ENCODE measurements around the gene KCNG2. TPM values are rescaled to one million over a fixed set of nuclear protein-coding genes. Genes with fewer than 3 reads are reported as not detected.

The KCNG2 gene
- total and polyA plus RNA-seq, 2 experiments from 2014 or later: 0.13 to 0.52 TPM

GRCh38 chr18:79869591-79870300, 72.0 kb downstream of the KCNG2 start:
- H3K36me3 Mint-ChIP-seq (ENCODE audit: low read depth): no peaks in the 10 kb centered on the region
- peaks cover 2% of the 10 kb centered on the region for H3K4me1 Mint-ChIP-seq
- no peak overlapping the region for H3K4me3 Mint-ChIP-seq
- TF ChIP-seq CREB1 (CRISPR knock-in tag; IDR thresholded peaks at IDR 0.05; ENCODE audit: low read depth) (no peak), NANOG (IDR thresholded peaks at IDR 0.05; ENCODE audit: borderline replicate concordance) (no peak), EZH2phosphoT487 (IDR thresholded peaks at IDR 0.05; ENCODE audit: unreplicated experiment) (no peak), POLR2AphosphoS5 (IDR thresholded peaks at IDR 0.05; ENCODE audit: low read depth) (no peak), REST (IDR thresholded peaks at IDR 0.05; ENCODE audit: unreplicated experiment) (no peak), ZNF331 (CRISPR knock-in tag; IDR thresholded peaks at IDR 0.05; ENCODE audit: low read depth) (no peak), STAT1 (IDR thresholded peaks at IDR 0.05; ENCODE audit: unreplicated experiment) (no peak), EZH2 (IDR thresholded peaks at IDR 0.05; ENCODE audit: low read depth, unreplicated experiment) (no peak)
- TF ChIP-seq, protein P1, sequence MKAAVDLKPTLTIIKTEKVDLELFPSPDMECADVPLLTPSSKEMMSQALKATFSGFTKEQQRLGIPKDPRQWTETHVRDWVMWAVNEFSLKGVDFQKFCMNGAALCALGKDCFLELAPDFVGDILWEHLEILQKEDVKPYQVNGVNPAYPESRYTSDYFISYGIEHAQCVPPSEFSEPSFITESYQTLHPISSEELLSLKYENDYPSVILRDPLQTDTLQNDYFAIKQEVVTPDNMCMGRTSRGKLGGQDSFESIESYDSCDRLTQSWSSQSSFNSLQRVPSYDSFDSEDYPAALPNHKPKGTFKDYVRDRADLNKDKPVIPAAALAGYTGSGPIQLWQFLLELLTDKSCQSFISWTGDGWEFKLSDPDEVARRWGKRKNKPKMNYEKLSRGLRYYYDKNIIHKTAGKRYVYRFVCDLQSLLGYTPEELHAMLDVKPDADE (IDR thresholded peaks at IDR 0.05): no peak
- DNase-seq (ENCODE audit: low spot score): no peak
- Histone ChIP-seq H3K4me1 (ENCODE audit: insufficient read depth) (no peaks in the 10 kb centered on the region), H3K4me2 (no peak overlapping the region), H3K9me2 (ENCODE audit: insufficient read depth) (no peaks in the 10 kb centered on the region), H2AFZ (no peak overlapping the region), H3K27ac (ENCODE audit: low read depth) (no peak overlapping the region), H3K79me2 (replicated peaks; ENCODE audit: insufficient read depth) (no peaks in the 10 kb centered on the region), H3K4me3 (no peak overlapping the region), H3K27me3 (ENCODE audit: insufficient read depth) (no peaks in the 10 kb centered on the region), H3K36me3 (ENCODE audit: insufficient read depth) (no peaks in the 10 kb centered on the region), H4K20me1 (replicated peaks; ENCODE audit: insufficient read depth) (no peaks in the 10 kb centered on the region), H3F3A (replicated peaks; ENCODE audit: low read depth) (no peaks in the 10 kb centered on the region)
- no peaks in the 10 kb centered on the region for H3K9me3 Mint-ChIP-seq
- H3K27ac Mint-ChIP-seq: no peak overlapping the region
- H3K27me3 Mint-ChIP-seq (ENCODE audit: insufficient read depth, low read depth, poor library complexity): peaks cover 10% of the 10 kb centered on the region
- no peak for ATAC-seq

- no peaks in the 10 kb centered on the region for H3K79me2 ChIP-seq (replicated peaks; ENCODE audit: insufficient read depth)
- Mint-ChIP-seq H3K4me3 (no peak overlapping the region), H3K4me1 (peaks cover 2% of the 10 kb centered on the region), H3K27ac (no peak overlapping the region), H3K9me3 (no peaks in the 10 kb centered on the region), H3K27me3 (ENCODE audit: insufficient read depth, low read depth, poor library complexity) (peaks cover 13% of the 10 kb centered on the region), H3K36me3 (ENCODE audit: low read depth) (no peaks in the 10 kb centered on the region)
- ATAC-seq (no peak), DNase-seq (ENCODE audit: low spot score) (no peak)
- H3K27me3 ChIP-seq (ENCODE audit: insufficient read depth): no peaks in the 10 kb centered on the region
- no peak overlapping the region for H3K4me3 ChIP-seq
- no peak overlapping the region for H2AFZ ChIP-seq
- H3K9me2 ChIP-seq (ENCODE audit: insufficient read depth): no peaks in the 10 kb centered on the region
- H4K20me1 ChIP-seq (replicated peaks; ENCODE audit: insufficient read depth): no peaks in the 10 kb centered on the region
- no peak overlapping the region for H3K27ac ChIP-seq (ENCODE audit: low read depth)
- no peaks in the 10 kb centered on the region for H3K36me3 ChIP-seq (ENCODE audit: insufficient read depth)
- no peaks in the 10 kb centered on the region for H3K4me1 ChIP-seq (ENCODE audit: insufficient read depth)
- no peak overlapping the region for H3K4me2 ChIP-seq
- no peaks in the 10 kb centered on the region for H3F3A ChIP-seq (replicated peaks; ENCODE audit: low read depth)
- TF ChIP-seq CTCF (conservative IDR thresholded peaks at IDR 0.05; ENCODE audit: low read depth in 2 of 2): no peak
- TF ChIP-seq POLR2AphosphoS5 (IDR thresholded peaks at IDR 0.05; ENCODE audit: low read depth): no peak
- TF ChIP-seq EZH2phosphoT487 (IDR thresholded peaks at IDR 0.05; ENCODE audit: unreplicated experiment): no peak
- no peak for TF ChIP-seq REST (IDR thresholded peaks at IDR 0.05; ENCODE audit: unreplicated experiment)
- TF ChIP-seq NANOG (IDR thresholded peaks at IDR 0.05; ENCODE audit: borderline replicate concordance): no peak
- no peak for TF ChIP-seq ZNF114 (CRISPR knock-in tag; IDR thresholded peaks at IDR 0.05)
- TF ChIP-seq CREB1 (CRISPR knock-in tag; IDR thresholded peaks at IDR 0.05; ENCODE audit: low read depth): no peak
- no peak for TF ChIP-seq JUNB (IDR thresholded peaks at IDR 0.05; ENCODE audit: unreplicated experiment)
Measured at GRCh38 chr18:79870301-79871025, 72.7 kb downstream of the KCNG2 start.

Measured in GM23338 (cell line).